OCI-LY1 (cell line): Measurements from ENCODE around the gene BTRC.

Experiments used
- H2AFZ ChIP-seq: fragments of 200-600 bp; sonication (generic), shearing (Covaris generic); 2 replicates; pipeline ENCODE4 v1.6.0; 2014; ENCODE audit warnings: antibody characterized with exemption, mild to moderate bottlenecking, low read length
- H3F3A ChIP-seq: fragments of 200-600 bp; sonication (generic), shearing (Covaris generic); 2 replicates; pipeline ENCODE4 v1.6.0; 2014; ENCODE audit warnings: mild to moderate bottlenecking, antibody characterized with exemption, low read length, moderate library complexity; ENCODE audit not compliant: insufficient read depth
- H3K27ac ChIP-seq: fragments of 200-600 bp; sonication (generic); 2 replicates; pipeline ENCODE4 v1.5.1; 2014; ENCODE audit warnings: low read length, mixed run types, mild to moderate bottlenecking, low read depth; ENCODE audit not compliant: poor library complexity, severe bottlenecking
- H3K27me3 ChIP-seq: fragments of 200-600 bp; sonication (generic); 2 replicates; pipeline ENCODE4 v1.6.0; 2014; ENCODE audit warnings: antibody characterized with exemption, mild to moderate bottlenecking, low read length, moderate library complexity; ENCODE audit not compliant: insufficient read depth
- H3K36me3 ChIP-seq: fragments of 200-600 bp; sonication (generic); 2 replicates; pipeline ENCODE4 v1.6.1; 2014; ENCODE audit warnings: mild to moderate bottlenecking, antibody characterized with exemption, low read length, moderate library complexity, mixed read lengths; ENCODE audit not compliant: insufficient read depth
- H3K4me1 ChIP-seq: fragments of 200-600 bp; sonication (generic); 2 replicates; pipeline ENCODE4 v1.5.1; 2014; ENCODE audit warnings: mild to moderate bottlenecking, low read length, moderate library complexity; ENCODE audit not compliant: insufficient read depth, severe bottlenecking
- H3K4me2 ChIP-seq: fragments of 200-600 bp; sonication (generic), shearing (Covaris generic); 2 replicates; pipeline ENCODE4 v1.6.1; 2014; ENCODE audit warnings: low read length
- H3K4me3 ChIP-seq: fragments of 200-600 bp; sonication (generic); 2 replicates; pipeline ENCODE4 v1.5.1; 2014; ENCODE audit warnings: low read length, low read depth, mild to moderate bottlenecking, mixed read lengths; ENCODE audit not compliant: poor library complexity, severe bottlenecking
- H3K79me2 ChIP-seq: fragments of 200-600 bp; shearing (Covaris generic); 2 replicates; pipeline ENCODE4 v1.6.1; 2016; ENCODE audit warnings: mixed run types, low read length, mixed read lengths; ENCODE audit not compliant: insufficient read depth
- H3K9ac ChIP-seq: fragments of 200-600 bp; sonication (generic), shearing (Covaris generic); 2 replicates; pipeline ENCODE4 v1.6.1; 2014; ENCODE audit warnings: mild to moderate bottlenecking, low read length, mixed read lengths
- H3K9me2 ChIP-seq: fragments of 200-600 bp; sonication (generic), shearing (Covaris generic); 2 replicates; pipeline ENCODE4 v1.6.1; 2014; ENCODE audit warnings: low read depth, mild to moderate bottlenecking, low read length, mixed read lengths
- H3K9me3 ChIP-seq: fragments of 200-600 bp; shearing (Covaris generic); 2 replicates; pipeline ENCODE4 v1.6.1; 2014; ENCODE audit warnings: low read length, mixed read lengths
- H4K20me1 ChIP-seq: fragments of 200-600 bp; sonication (generic), shearing (Covaris generic); 2 replicates; pipeline ENCODE4 v1.6.0; 2016; ENCODE audit warnings: mild to moderate bottlenecking, low read length; ENCODE audit not compliant: insufficient read depth
- CTCF ChIP-seq: fragments of 200-600 bp; sonication (generic), shearing (Covaris generic); IDR thresholded peaks from 2 replicates; pipeline ENCODE4 v1.5.1; 2017; ENCODE audit warnings: mild to moderate bottlenecking, antibody characterized with exemption, low read length, moderate library complexity, mixed read lengths
- EZH2 ChIP-seq: fragments of 200-600 bp; sonication (generic), shearing (Covaris generic); IDR thresholded peaks from 2 replicates; pipeline ENCODE4 v1.8.0; 2017; ENCODE audit warnings: borderline replicate concordance, mixed run types, mild to moderate bottlenecking, antibody characterized with exemption, low read length, moderate library complexity, mixed read lengths

Gene BTRC

GRCh38 chr10:101597091-101597900, 243.3 kb downstream of the BTRC start:
- no peak overlapping the region for H3K4me2 ChIP-seq
- no peak overlapping the region for H3K4me3 ChIP-seq
- H3K4me1 ChIP-seq, result no peaks in the 10 kb centered on the region
- H3K9me2 ChIP-seq, result no peaks in the 10 kb centered on the region
- no peaks in the 10 kb centered on the region for H3K36me3 ChIP-seq
- H3K9me3 ChIP-seq, result no peaks in the 10 kb centered on the region
- H3K27ac ChIP-seq, result no peak overlapping the region
- no peaks in the 10 kb centered on the region for H4K20me1 ChIP-seq
- H3K79me2 ChIP-seq, result no peaks in the 10 kb centered on the region
- no peaks in the 10 kb centered on the region for H3K27me3 ChIP-seq
- no peak for TF ChIP-seq CTCF
- no peak for TF ChIP-seq EZH2
- H3K9ac ChIP-seq, result no peak overlapping the region
- no peaks in the 10 kb centered on the region for H3F3A ChIP-seq
- no peak overlapping the region for H2AFZ ChIP-seq

GRCh38 chr10:101601541-101601940, 247.6 kb downstream of the BTRC start:
- Histone ChIP-seq H3F3A (no peaks in the 10 kb centered on the region), H3K4me3 (no peak overlapping the region), H3K4me1 (no peaks in the 10 kb centered on the region), H3K79me2 (no peaks in the 10 kb centered on the region), H2AFZ (no peak overlapping the region), H3K9me3 (no peaks in the 10 kb centered on the region), H4K20me1 (no peaks in the 10 kb centered on the region), H3K27ac (no peak overlapping the region), H3K36me3 (no peaks in the 10 kb centered on the region), H3K9me2 (no peaks in the 10 kb centered on the region), H3K4me2 (no peak overlapping the region), H3K9ac (no peak overlapping the region), H3K27me3 (no peaks in the 10 kb centered on the region)
- TF ChIP-seq EZH2, result no peak
- no peak for TF ChIP-seq CTCF

- Histone ChIP-seq H3K36me3 (no peaks in the 10 kb centered on the region), H3K9ac (no peak overlapping the region), H3K27me3 (no peaks in the 10 kb centered on the region), H2AFZ (no peak overlapping the region), H4K20me1 (no peaks in the 10 kb centered on the region), H3F3A (no peaks in the 10 kb centered on the region), H3K9me3 (no peaks in the 10 kb centered on the region), H3K9me2 (no peaks in the 10 kb centered on the region), H3K4me1 (no peaks in the 10 kb centered on the region), H3K27ac (no peak overlapping the region), H3K4me2 (no peak overlapping the region), H3K4me3 (no peak overlapping the region), H3K79me2 (no peaks in the 10 kb centered on the region)
- no peak for TF ChIP-seq EZH2
- peak; percentile 74 for TF ChIP-seq CTCF
Observed at GRCh38 chr10:101602761-101603398, 248.9 kb downstream of the BTRC start.
